ENCODE data around the gene LMF1. TPM values are rescaled to one million over a fixed set of nuclear protein-coding genes. Genes with fewer than 3 reads are reported as not detected.
A peak's percentile ranks its signal among the peaks of the same experiment; 100 is the strongest.
"Not testable (repeated sequence)": the region's sequence is repeated elsewhere in the genome, so short reads cannot be mapped to it uniquely, and the experiment has no call there.

LMF1 gene
- polyA plus RNA-seq, 6 donors from 2014 or later = 8.2 to 19.6 (median 13.2) TPM

GRCh38 chr16:959232-960040 is 11.3 kb downstream of the LMF1 start:
- ATAC-seq (ENCODE audit: low read depth in 2 of 2) = no peak
- Mint-ChIP-seq H3K4me1 (peaks cover 8 to 20% (median 20%) of the 10 kb centered on the region in 3 donors), H3K27ac (peak overlapping the region in 1 of 6 donors; percentile 70)

GRCh38 chr16:955766-956165 is 15.0 kb downstream of the LMF1 start:
- not testable (repeated sequence) for H3K4me3 Mint-ChIP-seq; ATAC-seq (ENCODE audit: low read depth in 2 of 2); H3K27me3 Mint-ChIP-seq; H3K9me3 Mint-ChIP-seq; DNase-seq
- H3K27ac Mint-ChIP-seq = peak overlapping the region in 1 of 6 donors; percentile 62
- H3K4me1 Mint-ChIP-seq = peaks cover 2 to 24% (median 18%) of the 10 kb centered on the region in 3 donors
- H3K36me3 Mint-ChIP-seq = peaks cover 10 to 15% of the 10 kb centered on the region in 2 donors

More at GRCh38 chr16:959232-960040, 11.3 kb downstream of the LMF1 start:
- Mint-ChIP-seq H3K9me3 (no peaks in the 10 kb centered on the region), H3K36me3 (peaks cover 3 to 9% of the 10 kb centered on the region in 2 donors), H3K27me3 (no peaks in the 10 kb centered on the region), H3K4me3 (no peak overlapping the region)
- no peak for DNase-seq

GRCh38 chr16:953818-954217 is 17.0 kb downstream of the LMF1 start:
- not testable (repeated sequence) for H3K27me3 Mint-ChIP-seq; H3K27ac Mint-ChIP-seq; H3K4me3 Mint-ChIP-seq; DNase-seq; H3K9me3 Mint-ChIP-seq; ATAC-seq (ENCODE audit: low read depth in 2 of 2)
- peaks cover 10 to 15% of the 10 kb centered on the region in 2 donors for H3K36me3 Mint-ChIP-seq
- H3K4me1 Mint-ChIP-seq = peaks cover 2 to 20% (median 18%) of the 10 kb centered on the region in 3 donors

- H3K4me3 Mint-ChIP-seq = no peak overlapping the region
- no peak for ATAC-seq (ENCODE audit: low read depth in 2 of 2)
- H3K4me1 Mint-ChIP-seq = peaks cover 2 to 18% (median 15%) of the 10 kb centered on the region in 3 donors
- H3K27ac Mint-ChIP-seq = no peak overlapping the region
- no peaks in the 10 kb centered on the region for H3K27me3 Mint-ChIP-seq
- H3K36me3 Mint-ChIP-seq = peaks cover 13 to 15% of the 10 kb centered on the region in 2 donors
- no peak for DNase-seq
- H3K9me3 Mint-ChIP-seq = peaks cover 0 to 2% (median 0%) of the 10 kb centered on the region in 7 donors
Observed at GRCh38 chr16:952321-952720, 18.5 kb downstream of the LMF1 start.

GRCh38 chr16:951660-952301 is 19.0 kb downstream of the LMF1 start:
- ATAC-seq (ENCODE audit: low read depth in 2 of 2) = no peak
- Mint-ChIP-seq H3K4me1 (peaks cover 2 to 16% (median 13%) of the 10 kb centered on the region in 3 donors), H3K4me3 (no peak overlapping the region), H3K9me3 (peaks cover 0 to 2% (median 0%) of the 10 kb centered on the region in 7 donors), H3K27ac (no peak overlapping the region), H3K36me3 (peaks cover 15 to 18% of the 10 kb centered on the region in 2 donors), H3K27me3 (no peaks in the 10 kb centered on the region)
- no peak for DNase-seq

DNA sequence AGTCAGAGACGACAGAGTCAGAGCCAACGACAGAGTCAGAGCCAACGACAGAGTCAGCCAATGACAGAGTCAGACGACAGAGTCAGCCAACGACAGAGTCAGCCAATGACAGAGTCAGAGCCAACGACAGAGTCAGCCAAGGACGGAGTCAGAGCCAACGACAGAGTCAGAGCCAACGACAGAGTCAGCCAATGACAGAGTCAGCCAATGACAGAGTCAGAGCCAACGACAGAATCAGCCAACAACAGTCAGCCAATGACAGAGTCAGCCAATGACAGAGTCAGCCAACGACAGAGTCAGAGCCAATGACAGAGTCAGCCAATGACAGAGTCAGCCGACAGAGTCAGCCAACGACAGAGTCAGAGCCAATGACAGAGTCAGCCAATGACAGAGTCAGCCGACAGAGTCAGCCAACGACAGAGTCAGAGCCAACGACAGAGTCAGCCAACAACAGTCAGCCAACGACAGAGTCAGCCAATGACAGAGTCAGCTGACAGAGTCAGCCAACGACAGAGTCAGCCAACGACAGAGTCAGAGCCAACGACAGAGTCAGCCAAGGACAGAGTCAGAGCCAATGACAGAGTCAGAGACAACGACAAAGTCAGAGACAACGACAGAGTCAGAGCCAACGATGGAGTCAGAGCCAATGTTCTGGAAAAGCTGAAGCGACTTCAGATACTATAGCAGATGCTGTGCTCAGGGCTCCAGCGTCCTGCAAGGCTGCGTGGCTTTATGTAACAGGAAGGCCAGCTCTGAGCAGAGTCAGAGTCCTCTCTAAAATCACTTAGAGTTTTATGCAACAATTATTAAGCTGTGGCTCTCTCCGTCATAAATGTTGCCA is 19.8 kb downstream of the LMF1 start:
- H3K27me3 Mint-ChIP-seq; H3K27ac Mint-ChIP-seq; H3K4me3 Mint-ChIP-seq; DNase-seq; H3K9me3 Mint-ChIP-seq; ATAC-seq (ENCODE audit: low read depth in 2 of 2): not testable (repeated sequence)
- Mint-ChIP-seq H3K36me3 (peaks cover 10 to 21% of the 10 kb centered on the region in 2 donors), H3K4me1 (peaks cover 0 to 13% (median 8%) of the 10 kb centered on the region in 3 donors)

DNA sequence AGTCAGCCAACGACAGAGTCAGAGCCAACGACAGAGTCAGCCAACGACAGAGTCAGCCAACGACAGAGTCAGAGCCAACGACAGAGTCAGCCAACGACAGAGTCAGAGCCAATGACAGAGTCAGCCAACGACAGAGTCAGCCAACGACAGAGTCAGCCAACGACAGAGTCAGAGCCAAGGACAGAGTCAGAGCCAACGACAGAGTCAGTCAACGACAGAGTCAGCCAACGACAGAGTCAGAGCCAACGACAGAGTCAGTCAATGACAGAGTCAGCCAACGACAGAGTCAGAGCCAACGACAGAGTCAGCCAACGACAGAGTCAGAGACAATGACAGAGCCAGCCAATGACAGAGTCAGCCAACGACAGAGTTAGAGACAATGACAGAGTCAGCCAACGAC is 22.0 kb downstream of the LMF1 start:
- H3K27me3 Mint-ChIP-seq; ATAC-seq (ENCODE audit: low read depth in 2 of 2); DNase-seq; H3K27ac Mint-ChIP-seq; H3K4me3 Mint-ChIP-seq; H3K4me1 Mint-ChIP-seq: not testable (repeated sequence)
- peaks cover 12 to 23% of the 10 kb centered on the region in 2 donors for H3K36me3 Mint-ChIP-seq
- peaks cover 2 to 11% (median 7%) of the 10 kb centered on the region in 7 donors for H3K9me3 Mint-ChIP-seq

DNA sequence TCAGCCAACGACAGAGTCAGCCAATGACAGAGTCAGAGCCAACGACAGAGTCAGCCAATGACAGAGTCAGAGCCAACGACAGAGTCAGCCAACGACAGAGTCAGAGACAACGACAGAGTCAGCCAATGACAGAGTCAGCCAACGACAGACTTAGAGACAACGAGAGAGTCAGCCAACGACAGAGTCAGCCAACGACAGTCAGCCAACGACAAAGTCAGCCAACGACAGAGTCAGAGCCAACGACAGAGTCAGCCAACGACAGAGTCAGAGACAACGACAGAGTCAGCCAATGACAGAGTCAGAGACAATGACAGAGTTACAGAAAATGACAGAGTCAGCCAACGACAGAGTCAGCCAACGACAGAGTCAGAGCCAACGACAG is 22.9 kb downstream of the LMF1 start:
- not testable (repeated sequence) for H3K27ac Mint-ChIP-seq; H3K4me1 Mint-ChIP-seq; H3K27me3 Mint-ChIP-seq; H3K4me3 Mint-ChIP-seq; ATAC-seq (ENCODE audit: low read depth in 2 of 2); DNase-seq
- H3K36me3 Mint-ChIP-seq = peaks cover 17 to 26% of the 10 kb centered on the region in 2 donors
- peaks cover 4 to 14% (median 9%) of the 10 kb centered on the region in 7 donors for H3K9me3 Mint-ChIP-seq

GRCh38 chr16:947255-947921 is 23.4 kb downstream of the LMF1 start:
- H3K27ac Mint-ChIP-seq = no peak overlapping the region
- H3K36me3 Mint-ChIP-seq = peaks cover 22 to 31% of the 10 kb centered on the region in 2 donors
- no peak for DNase-seq
- peaks cover 0 to 1% (median 0%) of the 10 kb centered on the region in 3 donors for H3K4me1 Mint-ChIP-seq
- H3K9me3 Mint-ChIP-seq = peaks cover 8 to 20% (median 14%) of the 10 kb centered on the region in 7 donors
- no peaks in the 10 kb centered on the region for H3K27me3 Mint-ChIP-seq
- no peak overlapping the region for H3K4me3 Mint-ChIP-seq
- ATAC-seq (ENCODE audit: low read depth in 2 of 2) = no peak

DNA sequence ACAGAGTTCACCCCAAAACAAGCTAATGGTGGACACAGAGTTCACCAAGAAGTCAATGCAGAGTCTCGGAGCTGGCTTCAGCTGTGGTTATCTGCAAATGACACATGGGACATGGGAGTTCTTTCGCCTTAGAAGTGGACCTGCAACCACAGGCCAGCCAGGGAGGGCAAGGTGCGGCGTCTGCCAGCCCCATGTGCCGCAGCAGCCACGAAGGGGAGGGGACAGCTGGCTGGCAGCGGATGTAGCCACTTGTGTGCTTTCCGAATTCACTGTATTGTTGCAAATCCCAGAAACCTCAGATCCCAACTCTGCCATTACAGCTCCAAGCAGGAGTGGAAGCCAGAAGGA is 24.8 kb downstream of the LMF1 start:
- Mint-ChIP-seq H3K4me3 (no peak overlapping the region), H3K9me3 (peaks cover 12 to 33% (median 25%) of the 10 kb centered on the region in 7 donors), H3K27me3 (no peaks in the 10 kb centered on the region), H3K4me1 (no peaks in the 10 kb centered on the region), H3K27ac (peak overlapping the region in 1 of 6 donors; percentile 63), H3K36me3 (peaks cover 36 to 40% of the 10 kb centered on the region in 2 donors)
- DNase-seq = no peak
- ATAC-seq (ENCODE audit: low read depth in 2 of 2) = no peak

DNA sequence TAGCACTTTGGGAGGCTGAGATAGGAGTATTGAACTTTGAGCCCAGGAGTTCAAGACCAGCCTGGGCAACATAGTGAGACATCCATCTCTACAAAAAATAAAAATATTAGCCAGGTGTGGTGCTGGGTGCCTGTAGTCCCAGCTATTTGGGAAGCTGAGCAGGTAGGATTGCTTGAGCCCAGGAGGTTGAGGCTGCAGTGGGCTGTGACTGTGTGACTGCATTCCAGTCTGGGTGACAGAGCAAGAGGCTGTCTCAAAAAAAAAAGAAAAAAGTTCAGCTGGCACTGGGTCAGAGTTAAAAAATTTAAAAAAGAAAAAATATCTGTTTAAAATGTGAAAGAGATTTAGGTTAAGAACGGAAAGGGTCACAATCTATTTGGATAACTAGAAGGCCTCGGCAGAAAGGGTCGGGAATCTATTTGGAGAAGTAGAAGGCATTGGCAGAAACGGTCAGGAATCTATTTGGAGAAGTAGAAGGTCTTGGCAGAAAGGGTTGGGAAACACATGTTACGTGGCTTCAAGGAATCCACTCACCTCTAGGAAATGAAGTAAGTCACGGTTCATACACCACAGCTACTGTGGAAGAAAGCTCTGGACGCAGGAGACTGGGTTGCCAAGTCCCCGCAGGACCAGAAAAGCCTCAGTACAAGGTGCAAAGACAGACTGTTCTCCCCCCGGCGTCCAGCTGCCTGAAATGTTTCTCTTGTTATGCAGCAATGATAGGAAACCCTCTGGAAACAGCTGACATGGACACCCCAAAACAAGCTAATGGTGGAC is 25.3 kb downstream of the LMF1 start:
- Mint-ChIP-seq H3K4me1 (no peaks in the 10 kb centered on the region), H3K9me3 (peaks cover 14 to 38% (median 29%) of the 10 kb centered on the region in 7 donors), H3K27me3 (no peaks in the 10 kb centered on the region), H3K36me3 (peaks cover 42 to 46% of the 10 kb centered on the region in 2 donors), H3K27ac (no peak overlapping the region), H3K4me3 (no peak overlapping the region)
- DNase-seq (no peak), ATAC-seq (ENCODE audit: low read depth in 2 of 2) (no peak)

DNA sequence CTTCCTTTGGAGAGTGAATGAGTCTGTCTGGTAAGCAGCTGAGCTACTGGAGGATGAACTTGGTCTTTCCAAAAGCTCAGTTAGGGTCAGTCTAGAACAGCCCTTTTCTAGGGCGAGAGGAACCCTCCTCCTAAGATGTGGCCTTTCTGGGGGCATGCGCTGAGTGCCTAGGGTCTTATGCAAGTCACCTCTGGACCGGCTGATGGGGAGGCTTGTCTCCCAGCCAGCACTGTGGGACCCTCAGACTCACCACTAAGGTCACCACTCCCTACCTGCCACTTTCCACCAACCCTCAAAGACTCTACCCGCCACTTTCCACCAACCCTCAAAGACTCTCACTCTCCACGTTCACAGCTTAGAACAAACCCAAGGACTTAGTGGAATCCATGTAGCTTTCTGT is 26.8 kb downstream of the LMF1 start:
- peaks cover 15 to 38% (median 33%) of the 10 kb centered on the region in 7 donors for H3K9me3 Mint-ChIP-seq
- H3K27ac Mint-ChIP-seq = peak overlapping the region in 1 of 6 donors; percentile 86
- no peak for DNase-seq
- no peaks in the 10 kb centered on the region for H3K27me3 Mint-ChIP-seq
- no peaks in the 10 kb centered on the region for H3K4me1 Mint-ChIP-seq
- H3K4me3 Mint-ChIP-seq = no peak overlapping the region
- no peak for ATAC-seq (ENCODE audit: low read depth in 2 of 2)
- H3K36me3 Mint-ChIP-seq = peaks cover 43 to 46% of the 10 kb centered on the region in 2 donors
